Stomach (tissue), 4 donors: ENCODE measurements around the gene ILF2.

Source experiments
- CTCF ChIP-seq, 7 experiments: fragments of 450-650 bp in 4 of 7; fragments of 200-600 bp in 3 of 7; sonication (generic) in 3 of 7; IDR thresholded peaks; one replicate each; pipeline ENCODE4 v1.5.1; 2016 to 2019; ENCODE audit warnings: antibody characterized with exemption in 7 of 7, control low read depth in 2 of 7, mild to moderate bottlenecking in 1 of 7
- POLR2A ChIP-seq, 4 donors: fragments of 450-650 bp; IDR thresholded peaks; one replicate each; pipeline ENCODE4 v1.6.1; 2016; ENCODE audit warnings: antibody characterized with exemption in 4 of 4, control low read depth in 2 of 4, mild to moderate bottlenecking in 1 of 4, moderate library complexity in 1 of 4

- TF ChIP-seq CTCF (IDR thresholded peaks at IDR 0.05) (no peak), POLR2A (IDR thresholded peaks at IDR 0.05) (no peak)
These were observed 28.6 kb downstream of the ILF2 start for GRCh38 chr1:153642161-153642560.
